Measurements from ENCODE around the gene FAM221B. TPM values are rescaled to one million over a fixed set of nuclear protein-coding genes. Genes with fewer than 3 reads are reported as not detected.

FAM221B gene
- total and polyA plus RNA-seq, 9 of the 15 experiments (the other 6 are each of a cell fraction or from before 2014, with no cell fraction given): 0.01 TPM; not detected in 8

DNA sequence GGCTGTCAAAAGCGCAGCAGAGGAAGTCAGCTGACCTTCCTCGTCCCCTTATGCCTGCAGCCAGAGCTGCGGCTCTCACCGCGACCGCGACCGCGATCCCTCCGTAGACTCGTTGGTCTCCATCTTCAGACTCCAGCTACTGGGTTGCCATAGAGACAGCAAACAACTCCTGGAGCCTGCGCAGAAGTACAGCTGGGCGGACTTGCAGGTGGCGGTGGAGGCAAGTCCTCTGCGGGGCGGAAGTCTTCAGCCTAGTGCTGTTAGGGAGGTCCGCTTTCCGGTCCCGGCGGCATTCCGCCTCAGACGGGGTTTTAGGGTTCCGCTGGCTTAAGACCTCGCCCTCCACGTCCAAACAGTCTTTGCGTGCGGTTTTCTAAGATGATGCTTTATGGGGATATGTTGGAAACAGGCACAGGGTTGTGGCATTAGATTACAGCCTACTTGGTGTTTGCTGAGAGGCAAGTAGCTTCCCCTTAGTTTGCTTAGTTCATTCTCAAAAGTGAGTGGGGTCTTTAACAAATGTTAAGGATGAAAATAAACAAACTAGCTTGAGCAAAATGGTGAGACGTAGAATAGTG lies 16.4 kb downstream of the FAM221B start, which contains the start of gene SPAG8 (continued):
- TF ChIP-seq, protein P1, sequence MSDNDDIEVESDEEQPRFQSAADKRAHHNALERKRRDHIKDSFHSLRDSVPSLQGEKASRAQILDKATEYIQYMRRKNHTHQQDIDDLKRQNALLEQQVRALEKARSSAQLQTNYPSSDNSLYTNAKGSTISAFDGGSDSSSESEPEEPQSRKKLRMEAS (CRISPR knock-in tag; IDR thresholded peaks at IDR 0.05): peak; percentile 32; the same call in 1 of the 2 replicates
- TF ChIP-seq SMARCC2 (IDR thresholded peaks at IDR 0.05; ENCODE audit: low read depth): no peak
- TF ChIP-seq, protein P2, sequence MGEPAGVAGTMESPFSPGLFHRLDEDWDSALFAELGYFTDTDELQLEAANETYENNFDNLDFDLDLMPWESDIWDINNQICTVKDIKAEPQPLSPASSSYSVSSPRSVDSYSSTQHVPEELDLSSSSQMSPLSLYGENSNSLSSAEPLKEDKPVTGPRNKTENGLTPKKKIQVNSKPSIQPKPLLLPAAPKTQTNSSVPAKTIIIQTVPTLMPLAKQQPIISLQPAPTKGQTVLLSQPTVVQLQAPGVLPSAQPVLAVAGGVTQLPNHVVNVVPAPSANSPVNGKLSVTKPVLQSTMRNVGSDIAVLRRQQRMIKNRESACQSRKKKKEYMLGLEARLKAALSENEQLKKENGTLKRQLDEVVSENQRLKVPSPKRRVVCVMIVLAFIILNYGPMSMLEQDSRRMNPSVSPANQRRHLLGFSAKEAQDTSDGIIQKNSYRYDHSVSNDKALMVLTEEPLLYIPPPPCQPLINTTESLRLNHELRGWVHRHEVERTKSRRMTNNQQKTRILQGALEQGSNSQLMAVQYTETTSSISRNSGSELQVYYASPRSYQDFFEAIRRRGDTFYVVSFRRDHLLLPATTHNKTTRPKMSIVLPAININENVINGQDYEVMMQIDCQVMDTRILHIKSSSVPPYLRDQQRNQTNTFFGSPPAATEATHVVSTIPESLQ (CRISPR knock-in tag; IDR thresholded peaks at IDR 0.05): no peak
- peak; percentile 76 for TF ChIP-seq NCOR1 (IDR thresholded peaks at IDR 0.05)
- TF ChIP-seq, protein P3, sequence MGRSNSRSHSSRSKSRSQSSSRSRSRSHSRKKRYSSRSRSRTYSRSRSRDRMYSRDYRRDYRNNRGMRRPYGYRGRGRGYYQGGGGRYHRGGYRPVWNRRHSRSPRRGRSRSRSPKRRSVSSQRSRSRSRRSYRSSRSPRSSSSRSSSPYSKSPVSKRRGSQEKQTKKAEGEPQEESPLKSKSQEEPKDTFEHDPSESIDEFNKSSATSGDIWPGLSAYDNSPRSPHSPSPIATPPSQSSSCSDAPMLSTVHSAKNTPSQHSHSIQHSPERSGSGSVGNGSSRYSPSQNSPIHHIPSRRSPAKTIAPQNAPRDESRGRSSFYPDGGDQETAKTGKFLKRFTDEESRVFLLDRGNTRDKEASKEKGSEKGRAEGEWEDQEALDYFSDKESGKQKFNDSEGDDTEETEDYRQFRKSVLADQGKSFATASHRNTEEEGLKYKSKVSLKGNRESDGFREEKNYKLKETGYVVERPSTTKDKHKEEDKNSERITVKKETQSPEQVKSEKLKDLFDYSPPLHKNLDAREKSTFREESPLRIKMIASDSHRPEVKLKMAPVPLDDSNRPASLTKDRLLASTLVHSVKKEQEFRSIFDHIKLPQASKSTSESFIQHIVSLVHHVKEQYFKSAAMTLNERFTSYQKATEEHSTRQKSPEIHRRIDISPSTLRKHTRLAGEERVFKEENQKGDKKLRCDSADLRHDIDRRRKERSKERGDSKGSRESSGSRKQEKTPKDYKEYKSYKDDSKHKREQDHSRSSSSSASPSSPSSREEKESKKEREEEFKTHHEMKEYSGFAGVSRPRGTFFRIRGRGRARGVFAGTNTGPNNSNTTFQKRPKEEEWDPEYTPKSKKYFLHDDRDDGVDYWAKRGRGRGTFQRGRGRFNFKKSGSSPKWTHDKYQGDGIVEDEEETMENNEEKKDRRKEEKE (IDR thresholded peaks at IDR 0.05; ENCODE audit: borderline replicate concordance in 1 of 2, control insufficient read depth in 1 of 2, low read depth in 2 of 2, low read length in 1 of 2): peak in 1 of 2 experiments; percentile 85; a peak in 2 of 4 replicates
- peak; percentile 98 for TF ChIP-seq GABPA (tag; conservative IDR thresholded peaks at IDR 0.05; ENCODE audit: low read depth)
- TF ChIP-seq ZNF354B (CRISPR knock-in tag; IDR thresholded peaks at IDR 0.05): no peak
- peak; percentile 95 for TF ChIP-seq RFX1 (IDR thresholded peaks at IDR 0.05)
- TF ChIP-seq ZKSCAN1 (IDR thresholded peaks at IDR 0.05; ENCODE audit: low read depth, low read length): no peak
- peak; percentile 87; the same call in 1 of the 2 replicates for TF ChIP-seq ZBTB1 (CRISPR knock-in tag; IDR thresholded peaks at IDR 0.05; ENCODE audit: borderline replicate concordance, low read depth)
- TF ChIP-seq NCOA6 (IDR thresholded peaks at IDR 0.05): no peak
- TF ChIP-seq MYC (IDR thresholded peaks at IDR 0.05; ENCODE audit: low read depth, low read length): peak; percentile 23; the same call in 1 of the 2 replicates
- TF ChIP-seq MYC (CRISPR knock-in tag; IDR thresholded peaks at IDR 0.05; ENCODE audit: borderline replicate concordance, low read depth): no peak
- TF ChIP-seq SMAD1 (IDR thresholded peaks at IDR 0.05; ENCODE audit: low read depth, low read length, partially characterized antibody): no peak
- TF ChIP-seq STAT5B (CRISPR knock-in tag; IDR thresholded peaks at IDR 0.05): no peak
- peak; percentile 50; the same call in 1 of the 2 replicates for TF ChIP-seq MYNN (IDR thresholded peaks at IDR 0.05)
- TF ChIP-seq MYNN (CRISPR knock-in tag; IDR thresholded peaks at IDR 0.05): no peak
- TF ChIP-seq, protein P4, sequence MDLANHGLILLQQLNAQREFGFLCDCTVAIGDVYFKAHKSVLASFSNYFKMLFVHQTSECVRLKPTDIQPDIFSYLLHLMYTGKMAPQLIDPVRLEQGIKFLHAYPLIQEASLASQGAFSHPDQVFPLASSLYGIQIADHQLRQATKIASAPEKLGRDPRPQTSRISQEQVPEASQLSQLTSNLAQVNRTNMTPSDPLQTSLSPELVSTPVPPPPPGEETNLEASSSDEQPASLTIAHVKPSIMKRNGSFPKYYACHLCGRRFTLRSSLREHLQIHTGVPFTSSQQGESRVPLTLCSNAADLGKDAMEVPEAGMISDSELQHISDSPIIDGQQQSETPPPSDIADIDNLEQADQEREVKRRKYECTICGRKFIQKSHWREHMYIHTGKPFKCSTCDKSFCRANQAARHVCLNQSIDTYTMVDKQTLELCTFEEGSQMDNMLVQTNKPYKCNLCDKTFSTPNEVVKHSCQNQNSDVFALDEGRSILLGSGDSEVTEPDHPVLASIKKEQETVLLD (IDR thresholded peaks at IDR 0.05): 0 out of 2 replicates have a peak, but pooled peaks have one; percentile 56
- TF ChIP-seq FOSL1 (tag; conservative IDR thresholded peaks at IDR 0.05): no peak
- TF ChIP-seq ZBTB8A (IDR thresholded peaks at IDR 0.05; ENCODE audit: partially characterized antibody): no peak
- peak; percentile 90 for TF ChIP-seq MBD2 (IDR thresholded peaks at IDR 0.05; ENCODE audit: borderline replicate concordance, low read depth)
- peak; percentile 60; the same call in 1 of the 2 replicates for TF ChIP-seq ZNF263 (CRISPR knock-in tag; IDR thresholded peaks at IDR 0.05; ENCODE audit: borderline replicate concordance)

Data from K562 (cell line).